ENCODE data around the gene TBC1D8. TPM values are rescaled to one million over a fixed set of nuclear protein-coding genes. Genes with fewer than 3 reads are reported as not detected.

TBC1D8 gene
- total RNA-seq, 1 experiment from 2014 or later, result 51.7 TPM

GRCh38 chr2:101001691-101002561 is 149.3 kb downstream of the TBC1D8 start, which contains the start of gene RPL31 (continued):
- TF ChIP-seq E2F5 (CRISPR knock-in tag; IDR thresholded peaks at IDR 0.05) (peak; percentile 70; the same call in 1 of the 2 replicates), KAT7 (CRISPR knock-in tag; IDR thresholded peaks at IDR 0.05; ENCODE audit: borderline replicate concordance) (peak; percentile 54; the same call in 1 of the 2 replicates), CREM (CRISPR knock-in tag; IDR thresholded peaks at IDR 0.05) (peak; percentile 93), MLX (CRISPR knock-in tag; IDR thresholded peaks at IDR 0.05) (0 out of 2 replicates have a peak, but pooled peaks have one; percentile 44), NFE2L1 (CRISPR knock-in tag; IDR thresholded peaks at IDR 0.05) (no peak), TCF7 (CRISPR knock-in tag; IDR thresholded peaks at IDR 0.05; ENCODE audit: low read depth) (no peak), ESRRA (CRISPR knock-in tag; IDR thresholded peaks at IDR 0.05; ENCODE audit: borderline replicate concordance) (no peak), ZBTB21 (CRISPR knock-in tag; IDR thresholded peaks at IDR 0.05; ENCODE audit: borderline replicate concordance) (peak; percentile 93), ZNF532 (CRISPR knock-in tag; IDR thresholded peaks at IDR 0.05; ENCODE audit: borderline replicate concordance) (peak; percentile 10; the same call in 1 of the 2 replicates), CREB1 (CRISPR knock-in tag; IDR thresholded peaks at IDR 0.05) (peak; percentile 83), ZNF317 (CRISPR knock-in tag; IDR thresholded peaks at IDR 0.05; ENCODE audit: borderline replicate concordance, low read depth) (no peak), GTF2I (CRISPR knock-in tag; conservative IDR thresholded peaks at IDR 0.05) (no peak), ERG (CRISPR knock-in tag; IDR thresholded peaks at IDR 0.05) (no peak), GABPB1 (CRISPR knock-in tag; IDR thresholded peaks at IDR 0.05) (peak; percentile 97), ZNF425 (CRISPR knock-in tag; conservative IDR thresholded peaks at IDR 0.05) (no peak), ZSCAN18 (CRISPR knock-in tag; IDR thresholded peaks at IDR 0.05) (no peak), ZNF416 (CRISPR knock-in tag; IDR thresholded peaks at IDR 0.05) (no peak), IRF2 (CRISPR knock-in tag; IDR thresholded peaks at IDR 0.05; ENCODE audit: borderline replicate concordance, low read depth) (no peak), ZNF121 (CRISPR knock-in tag; IDR thresholded peaks at IDR 0.05) (peak; percentile 12; the same call in 1 of the 2 replicates), OVOL2 (CRISPR knock-in tag; IDR thresholded peaks at IDR 0.05; ENCODE audit: borderline replicate concordance) (no peak), IRF1 (CRISPR knock-in tag; IDR thresholded peaks at IDR 0.05) (peak; percentile 93; the same call in 1 of the 2 replicates), ATF6 (CRISPR knock-in tag; IDR thresholded peaks at IDR 0.05) (0 out of 2 replicates have a peak, but pooled peaks have one; percentile 6)
